Coronary artery (tissue), 2 donors: ENCODE results near the gene MEIOC.

Experiments used
- DNase-seq: peaks from one replicate; pipeline ENCODE4 v3.0.0-alpha.2; 2017; ENCODE audit warnings: low spot score
- H3K27ac ChIP-seq, 2 donors: fragments of 200-600 bp; sonication (generic); one replicate each; pipeline ENCODE4 v1.5.1; 2016 to 2019
- H3K4me3 ChIP-seq: fragments of 200-600 bp; sonication (generic); 2 replicates; pipeline ENCODE4 v1.5.1; 2016; ENCODE audit warnings: mild to moderate bottlenecking, moderate library complexity
- TF ChIP-seq, protein P1 (sequence below): fragments of 200-600 bp; sonication (generic); IDR thresholded peaks from one replicate; pipeline ENCODE4 v1.5.1; 2019; ENCODE audit warnings: antibody characterized with exemption

The MEIOC gene

DNA sequence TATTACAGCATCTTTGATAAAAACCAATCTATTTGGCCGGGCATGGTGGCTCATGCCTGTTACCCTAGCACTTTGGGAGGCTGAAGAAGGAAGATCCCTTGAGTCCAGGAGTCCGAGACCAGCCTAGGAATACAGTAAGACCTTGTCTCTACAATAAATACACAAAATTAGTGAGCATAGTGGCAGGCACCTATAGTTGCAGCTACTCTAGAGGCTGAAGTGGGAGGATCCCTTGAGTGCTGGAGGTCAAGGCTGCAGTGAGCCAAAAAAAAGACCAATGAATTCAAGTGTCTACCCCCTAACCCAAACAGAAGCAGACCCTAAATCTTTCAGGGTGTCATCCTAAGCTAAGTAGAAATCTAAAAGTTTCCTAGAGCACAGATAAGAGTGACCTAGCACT, 7.3 kb upstream of the MEIOC start:
- DNase-seq = no peak
- Histone ChIP-seq H3K4me3 (no peak overlapping the region), H3K27ac (no peak overlapping the region)
- TF ChIP-seq, protein P1, sequence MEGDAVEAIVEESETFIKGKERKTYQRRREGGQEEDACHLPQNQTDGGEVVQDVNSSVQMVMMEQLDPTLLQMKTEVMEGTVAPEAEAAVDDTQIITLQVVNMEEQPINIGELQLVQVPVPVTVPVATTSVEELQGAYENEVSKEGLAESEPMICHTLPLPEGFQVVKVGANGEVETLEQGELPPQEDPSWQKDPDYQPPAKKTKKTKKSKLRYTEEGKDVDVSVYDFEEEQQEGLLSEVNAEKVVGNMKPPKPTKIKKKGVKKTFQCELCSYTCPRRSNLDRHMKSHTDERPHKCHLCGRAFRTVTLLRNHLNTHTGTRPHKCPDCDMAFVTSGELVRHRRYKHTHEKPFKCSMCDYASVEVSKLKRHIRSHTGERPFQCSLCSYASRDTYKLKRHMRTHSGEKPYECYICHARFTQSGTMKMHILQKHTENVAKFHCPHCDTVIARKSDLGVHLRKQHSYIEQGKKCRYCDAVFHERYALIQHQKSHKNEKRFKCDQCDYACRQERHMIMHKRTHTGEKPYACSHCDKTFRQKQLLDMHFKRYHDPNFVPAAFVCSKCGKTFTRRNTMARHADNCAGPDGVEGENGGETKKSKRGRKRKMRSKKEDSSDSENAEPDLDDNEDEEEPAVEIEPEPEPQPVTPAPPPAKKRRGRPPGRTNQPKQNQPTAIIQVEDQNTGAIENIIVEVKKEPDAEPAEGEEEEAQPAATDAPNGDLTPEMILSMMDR = no peak

DNA sequence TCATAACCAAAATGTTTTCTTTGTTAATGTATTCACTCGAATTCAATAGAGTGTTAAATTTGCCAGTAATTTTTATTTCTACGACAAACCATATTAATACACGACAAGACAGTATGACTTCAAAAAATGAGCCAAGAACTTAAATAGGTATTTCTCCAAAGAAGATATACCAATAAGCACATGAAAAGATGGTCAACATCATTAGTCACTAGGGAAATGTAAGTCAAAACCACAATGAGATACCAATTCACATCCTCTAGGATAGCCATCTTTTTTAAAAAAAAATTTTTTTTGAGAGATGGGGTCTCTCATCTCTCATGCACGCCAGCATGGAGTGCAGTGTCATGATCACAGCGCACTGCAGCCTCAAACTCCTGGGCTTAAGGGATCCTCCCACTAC, 5.0 kb upstream of the MEIOC start:
- Histone ChIP-seq H3K4me3 (no peak overlapping the region), H3K27ac (no peak overlapping the region)
- DNase-seq = no peak
- TF ChIP-seq, protein P1 = no peak

DNA sequence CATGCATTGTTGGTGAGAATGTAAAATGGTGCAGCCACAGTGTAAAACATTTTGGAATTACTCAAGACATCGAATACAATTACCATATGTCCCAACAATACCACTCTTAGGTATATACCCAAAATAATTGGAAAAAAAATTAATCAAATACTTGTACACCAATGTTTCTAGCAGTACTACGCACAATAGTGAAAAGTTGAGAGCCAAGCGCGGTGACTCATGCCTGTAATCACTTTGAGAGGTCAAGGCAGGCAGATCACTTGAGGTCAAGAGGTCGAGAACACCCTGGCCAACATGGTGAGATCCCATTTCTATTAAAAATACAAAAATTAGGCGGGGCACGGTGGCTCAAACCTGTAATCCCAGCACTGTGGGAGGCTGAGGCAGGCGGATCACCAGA, 3.5 kb upstream of the MEIOC start:
- H3K4me3 ChIP-seq = no peak overlapping the region
- TF ChIP-seq, protein P1 = no peak
- no peak overlapping the region for H3K27ac ChIP-seq
- no peak for DNase-seq

DNA sequence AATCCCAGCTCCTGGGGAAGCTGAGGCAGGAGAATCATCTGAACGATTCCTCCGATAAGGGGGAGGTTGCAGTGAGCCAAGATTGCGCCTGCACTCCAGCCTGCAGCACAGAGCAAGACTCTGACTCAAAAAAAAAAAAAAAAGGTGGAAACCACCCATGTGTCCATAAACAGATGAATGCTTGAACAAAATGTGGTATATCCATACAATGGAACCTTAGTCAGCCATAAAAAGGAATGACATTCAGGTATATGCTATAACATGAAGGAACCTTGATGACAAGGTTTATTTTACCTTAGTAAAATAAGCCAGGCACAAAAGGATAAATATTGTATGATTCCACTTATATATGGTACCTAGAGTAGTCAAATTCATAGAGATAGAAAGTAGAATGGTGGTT, 2.9 kb upstream of the MEIOC start:
- Histone ChIP-seq H3K27ac (no peak overlapping the region), H3K4me3 (no peak overlapping the region)
- no peak for DNase-seq
- TF ChIP-seq, protein P1 = no peak

DNA sequence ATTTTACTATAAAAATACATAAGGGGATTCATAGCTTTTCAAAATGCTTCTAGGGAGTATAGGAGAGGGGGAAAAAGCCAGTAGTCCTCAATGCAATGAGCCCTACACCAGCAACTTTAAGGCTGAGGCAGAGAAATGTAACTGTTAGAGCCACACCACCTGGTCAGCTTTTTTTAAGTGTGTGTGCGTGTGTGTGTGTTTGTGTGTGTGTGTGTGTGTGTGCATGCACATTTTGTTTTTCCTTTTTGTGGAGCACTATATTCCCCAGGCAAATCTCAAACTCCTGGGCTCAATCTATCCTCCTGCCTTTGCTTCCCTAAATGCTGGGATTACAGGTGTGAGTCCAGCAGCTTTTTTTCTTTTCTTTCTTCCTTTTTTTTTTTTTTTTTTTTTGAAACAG, 2.3 kb upstream of the MEIOC start:
- no peak overlapping the region for H3K4me3 ChIP-seq
- DNase-seq = no peak
- no peak overlapping the region for H3K27ac ChIP-seq
- TF ChIP-seq, protein P1 = no peak

DNA sequence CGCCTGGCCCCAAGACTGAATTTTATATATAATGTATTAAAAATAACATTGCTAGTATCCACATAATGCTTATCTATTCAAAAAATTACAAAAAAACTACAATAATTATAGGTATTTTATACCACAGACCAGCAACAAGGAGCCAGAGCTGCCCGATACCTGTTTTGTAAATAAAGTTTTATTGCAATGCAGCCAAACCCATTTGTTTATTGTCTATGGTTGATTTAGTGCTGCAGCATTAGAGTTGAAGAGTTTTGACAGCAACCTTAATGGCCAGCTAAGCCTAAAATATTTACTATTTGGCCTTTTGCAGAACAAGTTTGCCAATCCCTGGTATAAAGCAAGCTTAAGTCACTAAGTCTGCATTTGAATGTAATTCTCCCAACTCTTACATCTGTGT, 5.6 kb downstream of the MEIOC start:
- TF ChIP-seq, protein P1 = no peak
- no peak for DNase-seq
- no peak overlapping the region for H3K27ac ChIP-seq
- no peak overlapping the region for H3K4me3 ChIP-seq

DNA sequence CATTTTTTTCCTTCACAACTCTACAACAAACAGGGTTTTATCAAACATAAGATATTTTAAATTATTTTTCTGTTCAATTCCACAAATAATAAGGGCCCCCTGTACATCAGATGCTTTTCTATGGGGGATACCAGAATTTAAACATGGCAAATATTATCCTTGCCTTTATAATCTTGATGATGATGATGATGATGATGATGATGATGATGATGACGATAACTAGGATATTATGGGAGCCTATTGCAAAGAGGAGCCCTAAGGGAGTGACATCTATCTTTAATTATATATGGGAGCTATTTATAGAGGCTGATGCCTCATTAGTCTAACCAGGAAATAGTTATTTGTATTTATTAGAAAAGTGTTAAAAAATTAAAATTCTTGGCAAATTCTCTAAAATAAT, 6.8 kb downstream of the MEIOC start:
- Histone ChIP-seq H3K4me3 (no peak overlapping the region), H3K27ac (no peak overlapping the region)
- no peak for DNase-seq
- TF ChIP-seq, protein P1 = no peak
